GM18868 (cell line): ENCODE results near the gene ADNP2.
"Not testable (repeated sequence)": the region's sequence is repeated elsewhere in the genome, so short reads cannot be mapped to it uniquely, and the experiment has no call there.

ENCODE experiments used
- ATAC-seq: cut with Tn5 transposase; IDR thresholded peaks from one replicate; pipeline ENCODE4 v1.9.1; 2021; ENCODE audit warnings: mild to moderate bottlenecking, moderate library complexity; ENCODE audit not compliant: unreplicated experiment

The ADNP2 gene

GRCh38 chr18:80145196-80145804 is 36.2 kb downstream of the ADNP2 start:
- ATAC-seq: no peak

DNA sequence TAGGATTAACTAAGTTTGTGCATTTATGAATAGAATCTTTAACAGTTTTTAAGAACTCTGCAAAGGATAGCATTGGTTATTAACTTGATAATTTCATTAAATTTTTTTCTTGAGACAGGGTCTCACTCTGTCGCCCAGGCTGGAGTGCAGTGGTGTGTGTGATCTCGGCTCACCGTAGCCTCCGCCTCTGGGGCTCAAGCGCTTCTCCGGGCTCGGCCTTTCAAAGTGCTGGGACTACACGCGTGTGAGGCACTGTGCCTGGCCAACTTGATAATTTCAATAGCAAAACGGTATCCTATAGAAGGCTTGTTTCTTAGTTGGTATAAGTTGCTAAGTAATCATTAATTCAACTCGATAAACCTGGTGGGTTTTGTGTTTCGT is 38.0 kb downstream of the ADNP2 start:
- peak; percentile 35 for ATAC-seq

- ATAC-seq: peak; percentile 87
Observed at GRCh38 chr18:80147418-80148325, 38.6 kb downstream of the ADNP2 start.

- ATAC-seq: no peak
Observed at GRCh38 chr18:80148326-80149199, 39.5 kb downstream of the ADNP2 start.

DNA sequence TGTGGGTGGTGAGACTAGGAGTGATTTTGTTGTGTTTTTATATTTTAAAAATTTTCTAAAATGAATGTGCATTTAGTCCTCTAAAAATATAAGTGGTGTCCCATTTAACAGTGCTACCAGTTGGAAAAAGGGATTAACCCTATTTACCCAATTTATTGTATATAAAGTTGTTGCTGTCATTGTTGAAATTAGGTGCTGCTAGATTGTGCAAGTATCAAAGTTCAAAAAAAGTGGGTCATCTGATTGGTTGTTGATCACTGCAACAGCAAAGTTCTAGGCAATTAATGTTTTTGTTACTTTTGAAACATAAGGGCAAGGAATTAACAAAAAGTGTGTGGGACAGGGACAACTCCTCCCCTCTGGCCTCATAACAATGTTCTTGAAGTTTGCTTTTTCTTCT is 40.6 kb downstream of the ADNP2 start:
- no peak for ATAC-seq

DNA sequence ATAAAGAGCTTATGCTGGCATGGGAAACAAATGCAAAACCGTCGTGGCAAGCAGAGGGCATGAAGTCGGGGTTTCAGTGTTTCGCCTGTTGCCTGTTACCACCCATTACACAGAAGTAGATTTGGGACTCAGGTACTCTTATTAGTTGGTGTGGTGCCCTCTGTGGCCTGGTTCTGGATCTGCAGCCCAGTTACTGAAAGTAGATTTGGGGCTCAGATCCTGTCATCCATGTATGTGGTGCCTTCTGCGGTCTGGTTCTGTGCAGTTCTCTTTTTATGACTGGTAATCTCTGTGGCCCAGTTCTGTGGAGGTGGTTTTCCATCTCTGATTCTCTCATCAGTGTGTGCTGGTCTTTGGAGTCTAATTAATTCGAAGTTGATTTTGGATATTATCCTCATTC is 45.2 kb downstream of the ADNP2 start:
- ATAC-seq: peak; percentile 79

DNA sequence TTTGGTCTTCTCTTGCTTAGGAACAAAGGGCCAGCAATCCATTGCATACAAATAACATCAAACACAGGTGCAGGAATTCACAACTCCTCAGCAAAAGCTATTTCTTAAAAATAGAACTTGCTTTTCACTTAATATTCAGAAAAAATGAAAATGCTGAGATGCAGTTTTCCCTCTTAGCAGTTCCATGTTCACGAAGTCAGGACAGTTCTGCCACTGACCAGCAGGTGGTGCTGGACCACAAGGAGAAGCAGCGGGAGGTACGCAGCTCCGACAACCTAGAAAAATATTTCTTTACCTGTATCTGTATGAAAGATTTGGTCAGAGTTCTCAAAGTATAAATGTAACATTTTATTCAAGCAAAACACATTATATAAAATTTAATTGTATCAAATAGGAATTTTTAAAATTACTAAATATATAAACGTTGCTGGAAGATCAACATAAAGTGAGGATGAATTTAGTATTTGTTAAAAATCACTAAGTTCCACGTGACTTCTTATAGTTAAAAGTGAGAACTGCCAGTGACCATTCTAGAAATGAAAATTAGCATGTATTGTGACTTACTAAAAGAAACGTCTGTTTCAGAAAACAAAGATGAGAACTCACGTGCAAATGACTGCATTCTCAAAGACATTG is 48.8 kb downstream of the ADNP2 start:
- ATAC-seq: peak; percentile 52

DNA sequence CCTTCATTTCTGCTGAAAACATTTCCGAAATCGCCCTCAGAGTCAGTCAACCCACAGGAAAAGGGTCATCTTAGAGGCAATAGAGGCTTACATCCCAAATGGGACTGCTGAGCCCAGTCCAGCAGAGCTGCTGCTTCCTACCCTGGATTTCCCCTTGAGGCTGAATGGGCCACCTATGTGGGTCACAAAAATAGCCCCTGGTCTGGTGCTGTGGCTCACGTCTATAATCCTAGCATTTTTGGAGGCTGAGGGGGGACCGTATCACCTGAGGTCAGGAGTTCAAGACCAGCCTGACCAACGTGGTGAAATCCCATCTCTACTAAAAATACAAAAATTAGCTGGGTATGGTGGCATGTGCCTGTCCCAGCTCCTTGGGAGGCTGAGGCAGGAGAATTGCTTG is 49.3 kb downstream of the ADNP2 start:
- ATAC-seq: no peak

DNA sequence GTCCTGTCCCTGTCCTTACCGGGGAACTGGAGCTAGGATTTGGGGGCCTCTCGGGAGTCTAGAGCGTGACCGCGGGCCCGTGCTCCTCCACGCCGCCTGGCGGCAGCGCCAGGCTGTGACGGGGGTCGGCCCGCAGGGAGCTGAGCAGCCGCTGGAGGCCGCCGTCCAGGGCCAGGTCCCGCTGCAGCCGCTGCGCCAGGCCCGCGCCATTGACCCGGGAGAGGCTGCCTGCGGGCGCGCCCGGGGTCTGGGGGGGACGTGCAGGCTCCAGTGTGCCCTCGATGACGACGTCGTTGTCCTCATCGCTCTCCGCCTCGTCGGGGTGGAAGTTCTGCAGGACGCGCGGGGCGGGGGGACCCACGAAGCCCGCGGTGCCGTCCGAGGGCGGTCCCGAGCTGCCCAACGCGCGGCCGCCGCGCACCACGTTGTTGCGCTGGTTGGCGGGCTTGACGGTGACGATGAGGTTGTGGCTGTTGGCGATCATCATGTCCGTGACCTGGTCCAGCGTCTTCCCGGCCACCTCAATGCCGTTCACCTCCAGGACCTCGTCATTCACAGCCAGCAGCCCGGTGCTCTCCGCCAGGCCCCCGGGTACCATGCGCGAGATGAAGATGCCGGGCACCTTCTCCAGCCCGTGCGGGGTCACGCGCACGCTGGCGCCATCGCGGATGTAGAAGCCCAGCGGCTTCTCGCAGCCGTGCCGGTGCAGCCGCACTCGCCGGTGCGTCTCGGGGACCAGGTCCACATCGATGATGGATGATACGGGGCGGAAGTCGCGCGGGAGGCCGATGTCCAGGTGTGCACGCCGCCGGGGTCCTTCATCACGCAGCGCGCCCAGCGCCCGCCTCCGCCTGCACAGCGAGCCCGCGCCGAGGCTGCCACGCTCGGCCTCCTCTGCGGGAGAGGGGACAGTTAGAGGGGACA is 50.9 kb downstream of the ADNP2 start:
- peak; percentile 87 for ATAC-seq

- ATAC-seq: no peak
Observed at GRCh38 chr18:80161781-80162417, 52.8 kb downstream of the ADNP2 start.

GRCh38 chr18:80163183-80163582 is 54.1 kb downstream of the ADNP2 start:
- ATAC-seq: no peak

GRCh38 chr18:80164727-80165355 is 55.8 kb downstream of the ADNP2 start:
- not testable (repeated sequence) for ATAC-seq

- no peak for ATAC-seq
Observed at GRCh38 chr18:80166240-80166639, 57.2 kb downstream of the ADNP2 start.

DNA sequence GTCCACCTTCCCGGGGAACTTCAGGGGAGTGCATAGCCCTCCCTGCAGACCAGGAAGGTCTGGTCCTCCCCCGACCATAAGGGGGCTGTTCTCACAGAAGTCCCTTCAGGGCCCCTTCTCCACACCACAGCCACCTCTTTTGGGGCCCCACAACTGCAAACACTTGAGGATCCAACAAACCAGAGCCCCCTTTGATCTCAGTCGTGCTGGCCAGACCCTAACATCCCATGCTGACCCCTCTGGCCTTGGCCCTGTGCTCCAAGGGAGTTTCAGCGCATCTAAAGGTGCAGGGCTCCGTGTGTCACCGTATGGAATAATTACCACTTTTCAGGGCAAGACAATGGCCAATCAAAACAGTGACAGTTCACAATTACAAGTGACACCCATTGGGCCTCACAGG is 57.7 kb downstream of the ADNP2 start:
- ATAC-seq: no peak

DNA sequence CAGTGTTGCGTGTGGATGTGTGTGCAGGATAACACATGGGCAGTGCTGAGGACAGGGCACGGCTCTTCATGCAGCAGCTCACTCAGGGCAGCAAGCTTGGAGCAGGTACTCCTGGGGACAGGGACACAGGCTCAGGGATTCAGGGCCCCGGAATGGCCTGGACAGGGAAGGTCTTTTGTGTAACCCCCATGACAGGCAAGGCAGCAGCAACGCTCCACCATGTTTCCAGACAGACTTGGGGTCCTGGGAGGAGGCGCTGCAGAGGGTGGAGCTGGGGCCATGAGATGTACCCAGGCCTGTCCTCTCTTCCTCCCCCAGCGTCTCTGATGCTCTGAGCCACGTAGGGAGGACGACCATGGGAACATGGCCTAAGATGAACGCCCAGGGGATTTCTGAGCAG is 58.3 kb downstream of the ADNP2 start:
- ATAC-seq: no peak

- ATAC-seq: no peak
Observed at GRCh38 chr18:80167931-80168330, 58.9 kb downstream of the ADNP2 start.

GRCh38 chr18:80168346-80168745 is 59.3 kb downstream of the ADNP2 start:
- ATAC-seq: no peak

GRCh38 chr18:80168982-80169381 is 59.9 kb downstream of the ADNP2 start:
- no peak for ATAC-seq

DNA sequence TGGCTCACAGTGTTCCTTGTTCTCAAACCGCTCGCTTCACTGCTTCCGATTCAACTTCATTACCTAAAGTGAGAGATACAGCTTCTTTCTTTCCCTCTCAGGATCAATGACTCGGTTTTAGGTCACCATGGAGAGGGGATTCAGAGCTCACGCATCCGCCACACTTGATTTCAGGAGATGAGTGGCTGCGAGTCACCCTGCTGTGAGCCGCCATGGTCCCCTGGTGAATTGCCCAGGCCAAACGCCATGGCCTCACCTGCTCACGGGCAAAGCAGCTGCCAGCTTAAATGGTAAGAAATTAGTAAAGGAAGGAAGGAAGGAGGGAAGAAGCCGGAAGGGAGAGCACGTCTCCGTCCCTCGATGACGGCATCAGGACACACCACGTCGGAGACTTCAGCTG is 60.5 kb downstream of the ADNP2 start:
- no peak for ATAC-seq
